IPS-18c (cell line): ENCODE results near the gene FGGY.
"Not testable (repeated sequence)": the region's sequence is repeated elsewhere in the genome, so short reads cannot be mapped to it uniquely, and the experiment has no call there.

Experiments
- H3K4me3 ChIP-seq: 2 replicates; pipeline ENCODE4 v1.7.0; 2013; ENCODE audit warnings: low read depth, mild to moderate bottlenecking, low read length, moderate library complexity; ENCODE audit not compliant: insufficient read depth
- H3K9me3 ChIP-seq: one replicate; pipeline ENCODE4 v1.6.1; 2013; ENCODE audit warnings: mild to moderate bottlenecking, low read length, moderate library complexity; ENCODE audit not compliant: control insufficient read depth, insufficient read depth

FGGY gene

GRCh38 chr1:59731591-59731990, 434.7 kb downstream of the FGGY start:
- Histone ChIP-seq H3K4me3 (no peak overlapping the region), H3K9me3 (peaks cover 3% of the 10 kb centered on the region)

DNA sequence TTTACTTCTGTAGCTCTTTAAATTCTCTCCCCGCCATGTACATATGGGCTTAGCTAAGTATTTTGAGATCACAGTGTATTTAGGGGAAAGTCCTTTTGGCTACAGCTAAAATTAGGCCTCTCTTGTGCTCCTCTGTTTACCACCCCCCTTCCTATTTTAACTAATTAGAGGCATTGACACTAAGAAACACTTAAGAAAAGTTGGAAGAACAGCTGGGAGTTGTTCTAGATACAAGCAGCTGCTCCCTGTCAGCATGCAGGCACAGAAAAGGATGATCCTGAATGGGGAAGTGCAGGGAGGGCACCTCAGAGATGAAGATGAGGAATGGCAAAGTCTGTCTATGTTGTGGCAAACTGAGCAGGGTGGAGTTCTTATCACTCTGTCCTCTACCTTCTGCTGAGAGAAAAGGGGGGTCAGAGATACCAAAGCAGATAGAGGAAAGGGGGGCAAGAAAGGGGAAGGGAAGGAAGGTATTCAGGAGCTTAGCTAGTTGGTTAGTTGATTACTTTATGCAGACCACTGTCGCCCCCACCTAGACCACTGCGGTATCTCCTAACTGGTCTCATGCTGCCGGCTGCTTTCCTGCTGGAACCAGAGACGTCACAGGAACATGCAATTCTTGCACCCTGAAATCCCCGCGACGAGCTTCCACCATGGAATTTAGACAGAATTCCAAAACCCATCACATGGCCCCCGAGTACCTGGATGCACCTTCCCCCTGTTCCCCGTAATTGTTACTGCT, 435.5 kb downstream of the FGGY start:
- Histone ChIP-seq H3K9me3 (peaks cover 9% of the 10 kb centered on the region), H3K4me3 (no peak overlapping the region)

GRCh38 chr1:59733443-59734141, 436.7 kb downstream of the FGGY start:
- H3K4me3 ChIP-seq, result no peak overlapping the region
- H3K9me3 ChIP-seq, result peaks cover 9% of the 10 kb centered on the region

DNA sequence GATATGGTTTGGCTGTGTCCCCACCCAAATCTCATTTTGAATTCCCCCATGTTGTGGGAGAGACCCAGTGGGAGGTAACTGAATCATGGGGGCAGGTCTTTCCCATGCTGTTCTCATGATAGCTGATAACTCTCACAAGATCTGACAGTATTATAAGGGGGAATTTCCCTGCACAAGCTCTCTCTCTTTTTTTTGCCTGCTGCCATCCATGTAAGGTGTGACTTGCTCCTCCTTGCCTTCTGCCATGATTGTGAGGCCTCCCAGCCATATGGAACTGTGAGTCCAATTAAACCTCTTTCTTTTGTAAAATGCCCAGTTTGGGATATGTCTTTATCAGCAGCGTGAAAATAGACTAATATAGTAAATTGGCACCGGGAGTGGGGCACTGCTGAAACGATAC, 439.0 kb downstream of the FGGY start:
- H3K9me3 ChIP-seq, H3K4me3 ChIP-seq: not testable (repeated sequence)

DNA sequence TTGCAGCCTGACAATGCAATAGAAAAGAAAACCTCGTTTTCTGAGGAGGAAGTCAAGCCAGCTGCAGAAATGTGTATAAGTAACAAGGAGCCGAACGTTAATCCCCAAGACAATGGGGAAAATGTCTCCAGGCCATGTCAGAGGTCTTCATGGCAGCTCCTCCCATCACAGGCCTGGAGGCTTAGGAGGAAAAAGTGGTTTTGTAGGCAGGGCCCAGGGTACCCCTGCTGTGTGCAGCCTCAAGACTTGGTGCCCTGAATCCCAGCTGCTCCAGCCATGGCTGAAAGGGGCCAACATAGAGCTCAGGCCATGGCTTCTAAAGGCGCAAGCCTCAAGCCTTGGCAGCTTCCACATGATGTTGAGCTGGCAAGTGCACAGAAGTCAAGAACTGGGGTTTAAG, 439.9 kb downstream of the FGGY start:
- no peak overlapping the region for H3K4me3 ChIP-seq
- peaks cover 11% of the 10 kb centered on the region for H3K9me3 ChIP-seq

GRCh38 chr1:59737638-59738037, 440.7 kb downstream of the FGGY start:
- no peak overlapping the region for H3K4me3 ChIP-seq
- H3K9me3 ChIP-seq, result peaks cover 11% of the 10 kb centered on the region

DNA sequence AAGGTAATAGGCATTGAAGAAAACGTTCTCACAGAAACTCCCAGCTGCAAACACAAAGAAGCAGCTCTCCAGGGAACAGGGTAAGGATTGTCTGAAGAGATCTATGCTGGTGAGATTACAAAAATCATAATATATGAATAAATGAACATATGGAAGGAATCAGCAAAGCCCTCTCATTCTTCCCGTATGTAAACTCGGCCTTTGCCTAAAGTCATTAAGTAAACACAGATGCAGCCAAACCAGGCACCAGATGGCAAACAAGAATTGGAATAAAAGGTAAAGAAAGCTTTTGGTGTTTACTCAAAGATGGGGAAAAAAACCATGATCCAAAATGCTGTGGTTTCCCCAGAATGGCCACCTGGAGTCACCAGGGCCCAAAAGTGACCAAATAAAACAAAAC, 441.3 kb downstream of the FGGY start:
- peaks cover 11% of the 10 kb centered on the region for H3K9me3 ChIP-seq
- H3K4me3 ChIP-seq, result no peak overlapping the region

- peaks cover 11% of the 10 kb centered on the region for H3K9me3 ChIP-seq
- H3K4me3 ChIP-seq, result no peak overlapping the region
Measured at GRCh38 chr1:59738591-59739015, 441.7 kb downstream of the FGGY start.

DNA sequence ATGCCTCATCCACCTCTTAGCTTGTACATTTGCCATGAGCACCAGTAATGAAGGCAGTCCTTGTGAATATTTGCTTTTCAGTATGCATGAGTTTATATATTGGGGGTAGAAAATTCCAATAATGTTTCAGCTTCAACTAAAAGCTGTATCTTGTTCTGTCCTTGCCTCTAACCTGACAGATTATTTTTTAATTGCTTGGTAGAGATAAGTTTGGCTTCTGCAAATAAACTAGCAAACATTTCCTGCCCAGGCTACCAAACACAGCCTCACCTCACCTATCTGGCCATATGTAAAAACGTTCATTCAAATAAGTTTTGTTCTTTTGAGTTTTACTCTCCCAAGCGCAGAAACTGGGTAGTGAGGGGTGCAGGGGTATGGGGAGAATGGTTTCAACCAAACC, 442.2 kb downstream of the FGGY start:
- Histone ChIP-seq H3K4me3 (no peak overlapping the region), H3K9me3 (peaks cover 11% of the 10 kb centered on the region)

GRCh38 chr1:59742526-59742925, 445.6 kb downstream of the FGGY start:
- Histone ChIP-seq H3K9me3 (peaks cover 2% of the 10 kb centered on the region), H3K4me3 (no peak overlapping the region)

GRCh38 chr1:59743324-59744091, 446.6 kb downstream of the FGGY start:
- no peak overlapping the region for H3K4me3 ChIP-seq

GRCh38 chr1:59747420-59748024, 450.6 kb downstream of the FGGY start:
- H3K9me3 ChIP-seq, result no peaks in the 10 kb centered on the region
- no peak overlapping the region for H3K4me3 ChIP-seq

More at GRCh38 chr1:59743324-59744091, 446.6 kb downstream of the FGGY start:
- H3K9me3 ChIP-seq, result peaks cover 2% of the 10 kb centered on the region

DNA sequence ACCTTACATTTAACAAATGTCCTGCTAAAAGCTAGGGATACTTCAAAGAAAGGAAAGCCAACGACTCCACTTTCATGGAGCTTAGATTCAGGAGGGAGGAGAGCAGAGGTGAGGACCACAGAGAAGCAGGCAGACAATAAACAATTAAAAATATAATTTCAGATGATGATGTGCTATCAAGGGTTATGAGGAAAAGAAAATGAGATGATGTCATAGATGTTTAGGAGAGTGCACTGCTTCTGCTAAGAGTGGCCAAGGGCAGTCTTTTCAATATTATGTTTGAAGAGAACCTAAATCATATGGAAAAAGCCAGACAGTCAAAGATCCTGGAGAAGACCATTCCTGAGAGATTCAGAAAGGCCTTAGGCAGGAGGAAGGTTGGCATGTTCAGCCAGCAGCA, 451.2 kb downstream of the FGGY start:
- no peak overlapping the region for H3K4me3 ChIP-seq
- H3K9me3 ChIP-seq, result no peaks in the 10 kb centered on the region

- Histone ChIP-seq H3K9me3 (no peaks in the 10 kb centered on the region), H3K4me3 (no peak overlapping the region)
Measured at GRCh38 chr1:59750328-59751003, 453.6 kb downstream of the FGGY start.

DNA sequence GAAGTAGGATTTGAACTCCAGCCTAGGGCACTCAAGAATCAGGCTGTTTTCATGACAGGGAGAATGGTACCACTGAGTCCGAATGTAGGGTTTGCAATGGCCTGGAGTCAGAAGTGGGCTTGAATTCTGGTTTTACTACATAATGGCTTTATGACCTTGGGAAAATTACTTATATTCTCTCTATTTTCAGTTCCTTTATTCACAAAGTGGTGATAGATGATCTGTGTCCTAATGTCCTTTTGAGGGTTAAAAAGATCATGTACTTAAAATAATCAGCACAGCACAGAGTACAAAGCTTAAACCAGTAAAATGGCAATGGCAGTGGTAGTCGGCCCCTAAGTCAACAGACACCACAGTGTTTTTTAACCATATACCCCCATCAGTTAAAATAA, 454.1 kb downstream of the FGGY start:
- no peak overlapping the region for H3K4me3 ChIP-seq
- no peaks in the 10 kb centered on the region for H3K9me3 ChIP-seq

DNA sequence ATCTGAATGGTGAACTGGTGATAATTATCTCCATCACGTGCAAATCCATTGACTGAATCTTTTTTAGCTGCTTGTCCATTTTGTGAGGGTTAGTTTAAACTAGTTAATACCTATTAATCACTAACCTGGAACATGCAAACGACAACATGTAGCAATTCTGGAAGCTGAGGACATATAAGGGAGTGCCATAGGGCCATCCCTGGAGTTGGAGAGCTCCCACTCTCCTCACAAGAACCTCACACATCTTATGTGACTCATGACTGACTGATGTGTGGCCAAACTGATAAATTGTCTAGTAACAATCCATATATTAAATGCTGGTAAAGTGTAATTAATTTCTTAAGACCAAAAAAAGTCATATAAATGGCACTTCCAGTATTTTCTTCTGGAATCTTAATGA, 454.9 kb downstream of the FGGY start:
- H3K4me3 ChIP-seq, result no peak overlapping the region

More for the DNA sequence above, 454.9 kb downstream of the FGGY start:
- H3K9me3 ChIP-seq, result no peaks in the 10 kb centered on the region
